RWPE2 (cell line): ENCODE measurements around the gene G3BP1.
A peak's percentile ranks its signal among the peaks of the same experiment; 100 is the strongest.

Experiments used
- ATAC-seq: fragments of 200-7000 bp; cut with Tn5 transposase; 3 replicates; pipeline ENCODE4 v1.9.1; 2021; ENCODE audit warnings: low read depth
- DNase-seq: peaks from one replicate; pipeline ENCODE4 v3.0.0-alpha.2; 2020; ENCODE audit warnings: low spot score
- H3K27ac ChIP-seq: fragments of 450-650 bp; 2 replicates; pipeline ENCODE4 v1.5.1; 2017; ENCODE audit warnings: mild to moderate bottlenecking; ENCODE audit not compliant: poor library complexity, severe bottlenecking
- H3K27me3 ChIP-seq: fragments of 250-450 bp; sonication (Bioruptor Pico); 2 replicates; pipeline ENCODE4 v1.5.1; 2021; ENCODE audit warnings: mild to moderate bottlenecking, moderate library complexity; ENCODE audit not compliant: insufficient read depth, poor library complexity, severe bottlenecking
- H3K36me3 ChIP-seq: fragments of 250-450 bp; sonication (Bioruptor Pico); 2 replicates; pipeline ENCODE4 v1.5.1; 2020; ENCODE audit warnings: low read depth, mild to moderate bottlenecking, moderate library complexity
- H3K4me1 ChIP-seq: fragments of 250-450 bp; sonication (Bioruptor Pico); 2 replicates; pipeline ENCODE4 v1.5.1; 2021; ENCODE audit warnings: mild to moderate bottlenecking, moderate library complexity; ENCODE audit not compliant: insufficient read depth, poor library complexity, severe bottlenecking
- H3K4me3 ChIP-seq: fragments of 250-450 bp; sonication (Bioruptor Pico); 2 replicates; pipeline ENCODE4 v1.5.1; 2021; ENCODE audit warnings: mild to moderate bottlenecking, moderate library complexity; ENCODE audit not compliant: severe bottlenecking
- H3K9me3 ChIP-seq: fragments of 250-450 bp; sonication (Bioruptor Pico); 2 replicates; pipeline ENCODE4 v1.5.1; 2021; ENCODE audit warnings: mild to moderate bottlenecking, moderate library complexity; ENCODE audit not compliant: severe bottlenecking
- CTCF ChIP-seq: fragments of 450-650 bp; IDR thresholded peaks from one replicate; pipeline ENCODE4 v1.5.1; 2017; ENCODE audit warnings: mild to moderate bottlenecking, moderate library complexity; ENCODE audit not compliant: poor library complexity, severe bottlenecking

G3BP1 gene

GRCh38 chr5:151751593-151751992 is 20.2 kb upstream of the G3BP1 start:
- Histone ChIP-seq H3K27me3 (no peaks in the 10 kb centered on the region), H3K4me3 (no peak overlapping the region), H3K36me3 (peaks cover 33% of the 10 kb centered on the region), H3K27ac (peak overlapping the region; percentile 4), H3K9me3 (no peaks in the 10 kb centered on the region), H3K4me1 (peaks cover 9% of the 10 kb centered on the region)
- no peak for ATAC-seq
- TF ChIP-seq CTCF, result no peak
- DNase-seq, result no peak

- no peak overlapping the region for H3K27ac ChIP-seq
- DNase-seq (no peak), ATAC-seq (no peak)
- H3K27me3 ChIP-seq, result no peaks in the 10 kb centered on the region
- H3K36me3 ChIP-seq, result peaks cover 25% of the 10 kb centered on the region
- no peaks in the 10 kb centered on the region for H3K9me3 ChIP-seq
- H3K4me3 ChIP-seq, result no peak overlapping the region
- TF ChIP-seq CTCF, result no peak
- peaks cover 27% of the 10 kb centered on the region for H3K4me1 ChIP-seq
Observed at GRCh38 chr5:151755383-151755782, 16.4 kb upstream of the G3BP1 start.

GRCh38 chr5:151757233-151758140 is 14.3 kb upstream of the G3BP1 start:
- DNase-seq (no peak), ATAC-seq (peak; percentile 33)
- H3K4me1 ChIP-seq, result peaks cover 19% of the 10 kb centered on the region
- TF ChIP-seq CTCF, result no peak
- peaks cover 11% of the 10 kb centered on the region for H3K36me3 ChIP-seq
- H3K27me3 ChIP-seq, result no peaks in the 10 kb centered on the region
- peak overlapping the region; percentile 58 for H3K4me3 ChIP-seq
- H3K27ac ChIP-seq, result peak overlapping the region; percentile 50
- H3K9me3 ChIP-seq, result no peaks in the 10 kb centered on the region

GRCh38 chr5:151758141-151758429 is 13.7 kb upstream of the G3BP1 start:
- no peaks in the 10 kb centered on the region for H3K27me3 ChIP-seq
- H3K36me3 ChIP-seq, result peaks cover 6% of the 10 kb centered on the region
- TF ChIP-seq CTCF, result no peak
- DNase-seq, result no peak
- no peaks in the 10 kb centered on the region for H3K9me3 ChIP-seq
- H3K4me3 ChIP-seq, result peak overlapping the region; percentile 58
- peak overlapping the region; percentile 50 for H3K27ac ChIP-seq
- ATAC-seq, result peak; percentile 41
- H3K4me1 ChIP-seq, result peaks cover 19% of the 10 kb centered on the region
